ENCODE measurements around the gene C5orf58. TPM values are rescaled to one million over a fixed set of nuclear protein-coding genes. Genes with fewer than 3 reads are reported as not detected.

C5orf58 gene
- total RNA-seq, 1 donor: not detected

DNA sequence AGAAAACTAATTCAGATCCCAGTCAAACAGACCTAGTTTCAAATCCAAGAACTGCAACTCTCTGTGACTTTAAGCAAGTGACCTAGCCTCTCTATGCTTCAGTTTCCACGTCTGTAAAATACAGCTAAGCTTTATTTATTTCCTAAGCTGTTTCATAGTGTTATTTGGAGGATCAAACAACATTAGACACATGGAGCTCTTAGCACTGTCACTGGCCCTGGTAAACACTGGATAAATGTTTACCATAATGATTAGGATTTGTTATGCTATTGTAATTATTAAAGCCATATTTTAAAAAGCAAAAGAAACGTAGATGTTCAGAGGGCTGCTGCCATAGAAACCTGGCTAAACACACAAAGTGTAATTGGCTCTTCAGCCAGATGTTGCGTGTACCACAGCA lies 26.6 kb upstream of the C5orf58 start:
- H3K27ac ChIP-seq (ENCODE audit: low read depth, low read length): no peak overlapping the region
- H3K79me2 ChIP-seq (ENCODE audit: insufficient read depth, low read length): no peaks in the 10 kb centered on the region
- peaks cover 41% of the 10 kb centered on the region for H3K27me3 ChIP-seq (ENCODE audit: insufficient read depth, low read length)
- H2AFZ ChIP-seq (ENCODE audit: low read length): no peak overlapping the region
- no peaks in the 10 kb centered on the region for H3K36me3 ChIP-seq (ENCODE audit: insufficient read depth, low read length)
- H3K4me3 ChIP-seq (ENCODE audit: insufficient read depth, low read length): no peak overlapping the region
- H3K4me2 ChIP-seq (ENCODE audit: insufficient read depth, low read length): no peak overlapping the region
- TF ChIP-seq, protein P1, sequence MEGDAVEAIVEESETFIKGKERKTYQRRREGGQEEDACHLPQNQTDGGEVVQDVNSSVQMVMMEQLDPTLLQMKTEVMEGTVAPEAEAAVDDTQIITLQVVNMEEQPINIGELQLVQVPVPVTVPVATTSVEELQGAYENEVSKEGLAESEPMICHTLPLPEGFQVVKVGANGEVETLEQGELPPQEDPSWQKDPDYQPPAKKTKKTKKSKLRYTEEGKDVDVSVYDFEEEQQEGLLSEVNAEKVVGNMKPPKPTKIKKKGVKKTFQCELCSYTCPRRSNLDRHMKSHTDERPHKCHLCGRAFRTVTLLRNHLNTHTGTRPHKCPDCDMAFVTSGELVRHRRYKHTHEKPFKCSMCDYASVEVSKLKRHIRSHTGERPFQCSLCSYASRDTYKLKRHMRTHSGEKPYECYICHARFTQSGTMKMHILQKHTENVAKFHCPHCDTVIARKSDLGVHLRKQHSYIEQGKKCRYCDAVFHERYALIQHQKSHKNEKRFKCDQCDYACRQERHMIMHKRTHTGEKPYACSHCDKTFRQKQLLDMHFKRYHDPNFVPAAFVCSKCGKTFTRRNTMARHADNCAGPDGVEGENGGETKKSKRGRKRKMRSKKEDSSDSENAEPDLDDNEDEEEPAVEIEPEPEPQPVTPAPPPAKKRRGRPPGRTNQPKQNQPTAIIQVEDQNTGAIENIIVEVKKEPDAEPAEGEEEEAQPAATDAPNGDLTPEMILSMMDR (IDR thresholded peaks at IDR 0.05; ENCODE audit: extremely low read depth, low read depth, low read length): no peak
- no peaks in the 10 kb centered on the region for H3K9me3 ChIP-seq (ENCODE audit: low read depth, low read length)
- DNase-seq (ENCODE audit: insufficient read length, low spot score, missing footprints): no peak
- no peaks in the 10 kb centered on the region for H3K4me1 ChIP-seq (ENCODE audit: insufficient read depth, low read length)
- no peaks in the 10 kb centered on the region for H4K20me1 ChIP-seq (ENCODE audit: insufficient read depth, low read length)

DNA sequence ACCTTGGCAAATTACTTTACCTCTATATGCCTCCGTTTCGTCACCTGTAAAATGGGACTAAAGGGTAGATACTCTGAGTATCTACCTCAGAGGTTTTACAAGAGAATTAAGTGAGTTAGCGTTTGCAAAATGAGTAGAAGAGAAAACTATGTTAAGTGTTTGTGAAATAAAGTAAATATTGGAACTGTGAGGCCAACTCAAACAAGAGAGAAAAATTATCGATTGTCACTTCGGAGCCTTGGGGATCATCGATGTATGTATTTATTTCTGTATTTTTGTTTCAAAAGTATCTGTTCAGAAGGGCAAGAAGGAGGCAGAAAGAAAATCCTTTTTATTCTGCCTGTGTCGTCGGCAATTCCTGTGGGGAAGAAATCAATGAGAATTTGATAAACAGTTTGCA lies 25.8 kb upstream of the C5orf58 start:
- Histone ChIP-seq H2AFZ (ENCODE audit: low read length) (no peak overlapping the region), H3K27me3 (ENCODE audit: insufficient read depth, low read length) (peaks cover 34% of the 10 kb centered on the region), H3K79me2 (ENCODE audit: insufficient read depth, low read length) (no peaks in the 10 kb centered on the region), H3K27ac (ENCODE audit: low read depth, low read length) (no peak overlapping the region), H3K4me2 (ENCODE audit: insufficient read depth, low read length) (no peak overlapping the region), H3K4me3 (ENCODE audit: insufficient read depth, low read length) (no peak overlapping the region), H3K9me3 (ENCODE audit: low read depth, low read length) (no peaks in the 10 kb centered on the region), H3K4me1 (ENCODE audit: insufficient read depth, low read length) (no peaks in the 10 kb centered on the region), H3K36me3 (ENCODE audit: insufficient read depth, low read length) (no peaks in the 10 kb centered on the region), H4K20me1 (ENCODE audit: insufficient read depth, low read length) (no peaks in the 10 kb centered on the region)
- TF ChIP-seq, protein P1 (IDR thresholded peaks at IDR 0.05; ENCODE audit: extremely low read depth, low read depth, low read length): no peak
- DNase-seq (ENCODE audit: insufficient read length, low spot score, missing footprints): no peak

DNA sequence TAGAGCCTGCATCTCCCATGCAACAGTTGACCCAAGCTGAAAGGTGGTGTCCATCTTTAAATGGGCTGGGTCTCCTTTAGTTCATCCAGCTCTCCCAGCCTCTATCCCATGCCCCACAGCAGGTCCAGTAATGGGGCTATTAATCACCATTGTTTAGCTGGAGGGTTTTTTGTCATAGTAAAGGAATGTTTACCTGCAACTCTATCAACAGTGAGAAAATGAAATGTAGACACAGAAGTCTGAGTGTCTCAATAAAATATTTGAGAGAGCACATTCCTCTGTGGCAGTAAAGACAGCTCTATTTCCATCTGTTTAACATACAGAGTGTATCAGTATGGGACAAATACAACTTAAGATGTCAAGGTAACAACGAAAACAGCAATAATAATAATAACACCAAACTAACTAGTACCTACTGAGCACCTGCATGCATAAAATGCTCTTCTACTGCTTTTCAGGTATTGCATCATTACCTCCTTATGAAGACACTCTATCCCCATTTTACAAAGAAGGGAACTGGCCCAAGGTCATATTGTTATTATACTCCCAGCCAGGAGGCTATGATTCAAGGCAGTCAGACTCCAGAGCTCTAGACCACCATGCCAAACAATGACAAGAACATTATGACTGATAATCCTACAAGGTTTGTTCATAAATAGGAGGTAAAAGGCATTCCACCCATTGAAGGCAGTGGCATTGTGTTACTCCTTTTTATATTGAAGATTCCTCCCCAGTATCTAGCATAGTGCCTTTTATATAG lies 21.0 kb upstream of the C5orf58 start:
- Histone ChIP-seq H3K79me2 (ENCODE audit: insufficient read depth, low read length) (no peaks in the 10 kb centered on the region), H3K4me3 (ENCODE audit: insufficient read depth, low read length) (no peak overlapping the region), H3K4me1 (ENCODE audit: insufficient read depth, low read length) (no peaks in the 10 kb centered on the region), H3K27ac (ENCODE audit: low read depth, low read length) (no peak overlapping the region), H3K36me3 (ENCODE audit: insufficient read depth, low read length) (no peaks in the 10 kb centered on the region), H3K4me2 (ENCODE audit: insufficient read depth, low read length) (no peak overlapping the region), H3K27me3 (ENCODE audit: insufficient read depth, low read length) (peaks cover 13% of the 10 kb centered on the region), H4K20me1 (ENCODE audit: insufficient read depth, low read length) (no peaks in the 10 kb centered on the region), H3K9me3 (ENCODE audit: low read depth, low read length) (no peaks in the 10 kb centered on the region), H2AFZ (ENCODE audit: low read length) (no peak overlapping the region)
- TF ChIP-seq, protein P1 (IDR thresholded peaks at IDR 0.05; ENCODE audit: extremely low read depth, low read depth, low read length): no peak
- DNase-seq (ENCODE audit: insufficient read length, low spot score, missing footprints): no peak

DNA sequence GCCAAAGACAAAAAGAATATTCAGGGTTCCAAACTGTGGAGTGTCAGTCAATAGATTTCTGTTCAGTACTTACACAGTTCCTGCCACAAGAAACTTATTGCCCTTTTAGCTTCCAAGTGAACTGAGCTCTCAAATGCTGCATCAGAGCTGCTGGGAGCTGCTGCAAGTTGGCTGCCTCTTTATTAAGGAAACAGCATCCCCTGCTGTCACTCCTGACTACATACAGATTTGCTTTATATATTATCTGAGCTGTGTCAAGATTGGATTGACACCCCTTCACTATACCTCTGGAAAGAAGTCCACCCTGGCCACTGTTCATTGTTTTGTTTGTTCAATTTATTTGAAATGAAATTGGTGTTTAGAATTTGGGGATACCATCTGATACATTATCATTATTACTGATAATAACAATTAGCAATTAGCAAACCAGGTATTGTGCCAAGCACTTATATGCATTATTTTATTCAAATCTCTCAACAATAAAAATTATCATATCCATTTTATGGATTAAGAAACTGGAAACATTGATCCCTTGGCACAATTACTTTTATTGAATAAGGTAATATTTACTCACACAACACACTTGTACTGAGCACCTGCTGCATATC lies 16.4 kb upstream of the C5orf58 start:
- no peaks in the 10 kb centered on the region for H4K20me1 ChIP-seq (ENCODE audit: insufficient read depth, low read length)
- H3K27ac ChIP-seq (ENCODE audit: low read depth, low read length): no peak overlapping the region
- H3K4me1 ChIP-seq (ENCODE audit: insufficient read depth, low read length): peaks cover 16% of the 10 kb centered on the region
- no peaks in the 10 kb centered on the region for H3K79me2 ChIP-seq (ENCODE audit: insufficient read depth, low read length)
- TF ChIP-seq, protein P1 (IDR thresholded peaks at IDR 0.05; ENCODE audit: extremely low read depth, low read depth, low read length): peak; percentile 90
- no peak overlapping the region for H2AFZ ChIP-seq (ENCODE audit: low read length)
- H3K9me3 ChIP-seq (ENCODE audit: low read depth, low read length): no peaks in the 10 kb centered on the region
- DNase-seq (ENCODE audit: insufficient read length, low spot score, missing footprints): peak; percentile 85
- H3K4me2 ChIP-seq (ENCODE audit: insufficient read depth, low read length): no peak overlapping the region
- peaks cover 5% of the 10 kb centered on the region for H3K27me3 ChIP-seq (ENCODE audit: insufficient read depth, low read length)
- H3K4me3 ChIP-seq (ENCODE audit: insufficient read depth, low read length): no peak overlapping the region
- no peaks in the 10 kb centered on the region for H3K36me3 ChIP-seq (ENCODE audit: insufficient read depth, low read length)
